Panc1 (cell line): ENCODE measurements around the gene ATOH8.

Experiments
- POLR2AphosphoS5 ChIP-seq: IDR thresholded peaks from 2 replicates; pipeline ENCODE4 v1.6.1; 2012; ENCODE audit warnings: mild to moderate bottlenecking, low read depth, low read length, moderate library complexity
- TF ChIP-seq, protein P1 (sequence below): fragments of 450-650 bp; IDR thresholded peaks from 2 replicates; pipeline ENCODE4 v1.5.1; 2017; ENCODE audit warnings: mild to moderate bottlenecking

DNA sequence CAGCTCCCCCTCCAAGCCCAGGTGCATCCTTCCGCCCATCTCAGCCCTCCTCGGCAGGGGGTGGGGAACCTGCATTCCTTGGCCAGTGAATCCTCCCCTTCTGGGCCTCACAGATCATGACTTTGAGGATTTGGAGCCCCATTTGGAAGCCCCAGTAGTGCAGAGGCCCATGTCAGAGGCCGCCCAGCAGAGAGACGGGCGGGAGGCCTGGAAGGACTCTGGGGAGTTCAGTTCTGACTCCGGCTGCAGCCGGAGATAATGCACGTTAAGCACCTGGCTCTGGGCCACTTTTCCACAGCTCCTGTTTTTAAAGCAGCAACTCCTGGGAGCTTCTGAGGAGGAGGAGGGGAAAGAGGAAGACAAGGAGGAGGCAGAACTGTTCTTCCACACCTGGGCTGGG lies 14.9 kb downstream of the ATOH8 start:
- no peak for TF ChIP-seq POLR2AphosphoS5
- TF ChIP-seq, protein P1, sequence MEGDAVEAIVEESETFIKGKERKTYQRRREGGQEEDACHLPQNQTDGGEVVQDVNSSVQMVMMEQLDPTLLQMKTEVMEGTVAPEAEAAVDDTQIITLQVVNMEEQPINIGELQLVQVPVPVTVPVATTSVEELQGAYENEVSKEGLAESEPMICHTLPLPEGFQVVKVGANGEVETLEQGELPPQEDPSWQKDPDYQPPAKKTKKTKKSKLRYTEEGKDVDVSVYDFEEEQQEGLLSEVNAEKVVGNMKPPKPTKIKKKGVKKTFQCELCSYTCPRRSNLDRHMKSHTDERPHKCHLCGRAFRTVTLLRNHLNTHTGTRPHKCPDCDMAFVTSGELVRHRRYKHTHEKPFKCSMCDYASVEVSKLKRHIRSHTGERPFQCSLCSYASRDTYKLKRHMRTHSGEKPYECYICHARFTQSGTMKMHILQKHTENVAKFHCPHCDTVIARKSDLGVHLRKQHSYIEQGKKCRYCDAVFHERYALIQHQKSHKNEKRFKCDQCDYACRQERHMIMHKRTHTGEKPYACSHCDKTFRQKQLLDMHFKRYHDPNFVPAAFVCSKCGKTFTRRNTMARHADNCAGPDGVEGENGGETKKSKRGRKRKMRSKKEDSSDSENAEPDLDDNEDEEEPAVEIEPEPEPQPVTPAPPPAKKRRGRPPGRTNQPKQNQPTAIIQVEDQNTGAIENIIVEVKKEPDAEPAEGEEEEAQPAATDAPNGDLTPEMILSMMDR: no peak
